Omental fat pad (tissue), 4 donors: Measurements from ENCODE around the gene NKD1. TPM values are rescaled to one million over a fixed set of nuclear protein-coding genes. Genes with fewer than 3 reads are reported as not detected.

Source experiments
- ATAC-seq: fragments of 150-250 bp; one replicate; pipeline ENCODE4 v1.9.1; 2016; ENCODE audit warnings: mild to moderate bottlenecking, moderate library complexity; ENCODE audit not compliant: low FRiP score
- DNase-seq: peaks from one replicate; pipeline ENCODE4 v3.0.0-alpha.2; 2019; ENCODE audit warnings: low spot score
- total RNA-seq, 4 donors: library from RNA; depleted of rRNA; stranded (reverse); fragments of >200 nt; gene quantifications; one replicate each; pipeline ENCODE4 v1.1.0, GENCODE V29; 2016
- TF ChIP-seq, protein P1 (sequence below), 3 donors: fragments of 450-650 bp; IDR thresholded peaks; one replicate each; pipeline ENCODE4 v1.5.1; 2016 to 2017; ENCODE audit warnings: antibody characterized with exemption in 3 of 3, mild to moderate bottlenecking in 3 of 3, moderate library complexity in 2 of 3

The NKD1 gene
- total RNA-seq, 4 donors from 2014 or later: 2.2 to 11.6 (median 3.1) TPM

DNA sequence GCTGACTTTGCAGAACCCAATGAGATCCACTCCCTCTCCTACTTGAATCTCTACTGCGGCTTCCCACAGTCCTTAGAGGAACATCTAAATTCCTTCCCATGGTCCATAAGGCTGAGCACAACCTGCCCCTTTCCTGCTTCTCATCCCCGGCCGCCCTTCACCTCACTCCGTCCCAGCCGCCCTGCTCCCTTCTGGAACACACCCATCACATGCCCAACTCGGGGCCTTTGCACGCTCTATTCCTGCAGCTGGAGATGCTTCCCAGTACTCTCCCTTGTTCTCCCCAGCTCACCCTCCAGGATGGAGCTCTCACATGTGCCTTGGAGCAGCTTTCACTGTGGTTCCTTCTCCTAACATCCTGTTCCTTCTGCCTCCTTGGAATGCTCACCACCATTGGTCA lies 23.6 kb downstream of the NKD1 start:
- no peak for ATAC-seq
- no peak for DNase-seq
- TF ChIP-seq, protein P1, sequence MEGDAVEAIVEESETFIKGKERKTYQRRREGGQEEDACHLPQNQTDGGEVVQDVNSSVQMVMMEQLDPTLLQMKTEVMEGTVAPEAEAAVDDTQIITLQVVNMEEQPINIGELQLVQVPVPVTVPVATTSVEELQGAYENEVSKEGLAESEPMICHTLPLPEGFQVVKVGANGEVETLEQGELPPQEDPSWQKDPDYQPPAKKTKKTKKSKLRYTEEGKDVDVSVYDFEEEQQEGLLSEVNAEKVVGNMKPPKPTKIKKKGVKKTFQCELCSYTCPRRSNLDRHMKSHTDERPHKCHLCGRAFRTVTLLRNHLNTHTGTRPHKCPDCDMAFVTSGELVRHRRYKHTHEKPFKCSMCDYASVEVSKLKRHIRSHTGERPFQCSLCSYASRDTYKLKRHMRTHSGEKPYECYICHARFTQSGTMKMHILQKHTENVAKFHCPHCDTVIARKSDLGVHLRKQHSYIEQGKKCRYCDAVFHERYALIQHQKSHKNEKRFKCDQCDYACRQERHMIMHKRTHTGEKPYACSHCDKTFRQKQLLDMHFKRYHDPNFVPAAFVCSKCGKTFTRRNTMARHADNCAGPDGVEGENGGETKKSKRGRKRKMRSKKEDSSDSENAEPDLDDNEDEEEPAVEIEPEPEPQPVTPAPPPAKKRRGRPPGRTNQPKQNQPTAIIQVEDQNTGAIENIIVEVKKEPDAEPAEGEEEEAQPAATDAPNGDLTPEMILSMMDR (IDR thresholded peaks at IDR 0.05): no peak

DNA sequence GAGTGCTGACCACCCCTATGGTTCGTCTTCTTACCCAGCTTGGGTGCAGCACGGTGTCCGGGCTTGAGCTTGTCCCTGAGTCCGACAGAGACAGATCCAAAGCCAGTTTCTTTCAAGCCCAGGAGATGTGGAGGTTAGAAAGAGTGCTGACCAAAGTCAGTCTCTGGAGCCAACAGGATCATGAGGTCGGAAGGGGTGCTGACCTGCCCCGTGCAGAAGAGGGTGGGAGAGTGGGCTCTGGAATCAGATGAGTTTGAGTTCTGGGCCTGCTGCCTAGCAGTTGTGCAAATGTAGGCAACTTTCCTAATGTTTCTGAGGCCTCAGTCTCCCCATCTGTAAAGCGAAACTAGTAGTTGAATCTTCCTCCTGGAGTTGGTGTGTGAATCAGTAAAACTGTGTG lies 24.5 kb downstream of the NKD1 start:
- TF ChIP-seq, protein P1 (IDR thresholded peaks at IDR 0.05): no peak
- ATAC-seq: no peak
- DNase-seq: no peak

DNA sequence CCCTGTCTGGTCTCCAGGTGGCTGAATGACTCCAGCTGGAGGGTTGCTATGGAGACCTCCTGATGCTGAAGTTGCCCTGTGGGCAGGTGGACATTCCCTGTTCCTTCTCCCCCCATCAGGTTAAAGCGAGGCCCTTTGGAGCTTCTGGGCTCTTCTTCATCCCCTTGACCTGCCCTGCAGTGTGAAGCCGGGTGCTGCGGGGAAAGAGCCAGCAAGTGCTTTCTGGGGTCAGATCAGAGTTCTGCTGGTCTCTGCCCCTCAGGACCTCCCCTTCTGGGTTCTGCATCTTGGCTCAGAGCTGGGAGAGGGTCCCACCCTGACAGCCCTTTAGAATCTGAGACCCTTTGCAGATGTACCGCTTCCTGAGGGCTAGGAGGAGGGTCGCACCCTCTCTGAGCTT lies 25.1 kb downstream of the NKD1 start:
- DNase-seq: no peak
- ATAC-seq: no peak
- TF ChIP-seq, protein P1 (IDR thresholded peaks at IDR 0.05): no peak

DNA sequence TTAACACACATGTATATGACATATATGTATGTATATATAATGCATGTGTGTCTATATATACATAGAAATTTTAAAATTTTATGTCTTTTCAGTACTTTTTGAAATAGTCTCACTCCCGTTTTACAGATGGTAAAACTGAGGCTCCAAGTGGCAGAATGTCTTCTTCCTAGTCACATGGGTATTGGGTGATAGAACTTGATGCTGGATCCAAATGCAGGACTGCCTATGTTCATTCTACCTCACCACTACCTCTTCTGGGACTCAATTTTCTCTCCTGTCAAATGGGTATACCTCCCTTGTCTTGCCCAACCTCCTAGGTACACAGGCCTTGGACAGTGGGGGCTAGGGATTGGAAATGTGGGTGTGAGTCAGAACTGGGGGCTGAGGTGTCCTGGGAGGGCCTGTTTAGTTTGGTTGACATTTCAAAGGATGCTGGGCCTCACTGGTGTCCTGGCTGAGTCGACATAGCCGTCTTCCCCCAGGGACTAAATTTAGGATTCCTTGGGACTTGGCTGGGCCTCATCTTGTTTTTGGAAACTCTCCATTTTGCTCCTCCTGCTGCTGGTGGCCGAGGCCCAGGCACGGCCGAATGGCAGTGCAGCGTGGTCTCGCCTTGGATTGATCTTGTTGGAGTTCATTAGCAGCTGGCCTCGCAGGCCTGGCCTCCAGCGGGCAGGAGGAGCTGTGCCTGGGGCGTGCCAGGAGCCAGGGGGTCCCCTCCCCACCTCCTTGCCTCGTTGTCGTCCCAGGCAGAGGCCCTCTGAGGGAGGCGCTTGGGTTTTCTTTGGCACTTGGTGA lies 25.9 kb downstream of the NKD1 start:
- TF ChIP-seq, protein P1 (IDR thresholded peaks at IDR 0.05): no peak
- no peak for DNase-seq
- no peak for ATAC-seq

DNA sequence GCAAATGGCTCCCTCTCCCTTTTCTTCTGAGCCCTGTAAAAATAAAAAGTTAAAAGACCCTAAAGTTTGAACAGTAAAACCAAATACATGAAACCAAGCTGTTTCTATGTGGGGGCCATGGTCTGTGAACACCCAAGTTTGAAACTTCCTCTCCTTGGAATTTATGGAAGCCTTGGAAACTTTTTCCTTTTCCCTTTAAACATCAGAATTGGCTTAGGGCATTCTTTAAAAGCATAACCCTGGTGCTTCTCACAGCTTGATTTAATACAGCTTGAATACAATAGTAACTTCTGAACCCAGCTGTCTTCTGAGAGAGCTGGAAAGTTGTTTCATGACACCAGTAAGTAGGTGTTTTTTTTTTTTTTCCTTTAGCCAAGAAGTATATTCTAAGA lies 26.5 kb downstream of the NKD1 start:
- TF ChIP-seq, protein P1 (IDR thresholded peaks at IDR 0.05): no peak
- ATAC-seq (no peak), DNase-seq (no peak)

DNA sequence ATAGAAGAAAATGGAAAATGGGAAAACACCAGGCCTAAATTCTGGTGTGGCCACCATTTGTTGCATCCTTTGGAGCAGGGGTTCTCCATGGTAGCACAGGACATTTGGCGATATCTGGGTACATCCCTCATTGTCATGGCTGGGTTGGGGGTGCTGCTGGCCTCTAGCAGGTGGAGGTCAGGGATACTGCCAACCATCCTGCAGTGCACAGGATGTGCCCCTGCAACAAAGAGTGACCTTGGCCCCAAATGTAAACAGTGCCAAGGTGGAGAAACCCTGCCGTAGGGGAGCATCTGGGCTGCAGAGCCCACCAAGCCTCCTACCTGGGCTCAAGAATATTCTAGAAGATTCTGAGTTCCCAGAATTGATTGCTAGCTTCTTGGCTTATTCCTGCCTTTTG lies 27.5 kb downstream of the NKD1 start:
- no peak for DNase-seq
- TF ChIP-seq, protein P1 (IDR thresholded peaks at IDR 0.05): no peak
- no peak for ATAC-seq
